Lung (tissue), 12 donors: ENCODE results near the gene SLC37A1. TPM values are rescaled to one million over a fixed set of nuclear protein-coding genes. Genes with fewer than 3 reads are reported as not detected.

Experiments used
- ATAC-seq: fragments of 200-7000 bp; cut with Tn5 transposase; one replicate; pipeline ENCODE4 v1.9.1; 2020; ENCODE audit warnings: moderate number of reproducible peaks; ENCODE audit not compliant: insufficient read depth, low FRiP score
- DNase-seq, 3 donors: peaks; one replicate each; pipeline ENCODE4 v3.0.0-alpha.2; 2013 to 2017
- H3K27ac ChIP-seq, 2 donors: one replicate each; pipeline ENCODE4 v1.5.1; 2013; ENCODE audit warnings: mild to moderate bottlenecking in 2 of 2, moderate library complexity in 2 of 2, control low read depth in 1 of 2, inconsistent platforms in 1 of 2, low read depth in 1 of 2, low read length in 1 of 2
- H3K27me3 ChIP-seq, 3 donors: one replicate each; pipeline ENCODE4 v1.5.1; 2013; ENCODE audit warnings: low read length in 2 of 3; ENCODE audit not compliant: control insufficient read depth in 3 of 3, insufficient read depth in 3 of 3
- H3K36me3 ChIP-seq, 4 donors: one replicate each; pipeline ENCODE4 v1.5.1; 2013; ENCODE audit warnings: low read length in 4 of 4, mild to moderate bottlenecking in 1 of 4, moderate library complexity in 1 of 4; ENCODE audit not compliant: control insufficient read depth in 4 of 4, insufficient read depth in 4 of 4
- H3K4me1 ChIP-seq, 5 donors: one replicate each; pipeline ENCODE4 v1.5.1; 2013; ENCODE audit warnings: low read length in 5 of 5, mild to moderate bottlenecking in 2 of 5, moderate library complexity in 1 of 5; ENCODE audit not compliant: control insufficient read depth in 5 of 5, insufficient read depth in 5 of 5
- H3K4me3 ChIP-seq: one replicate; pipeline ENCODE4 v1.5.1; 2013; ENCODE audit warnings: mild to moderate bottlenecking, control low read depth, moderate library complexity
- H3K9ac ChIP-seq, 2 donors: one replicate each; pipeline ENCODE4 v1.5.1; 2013; ENCODE audit warnings: low read length in 2 of 2, control low read depth in 1 of 2; ENCODE audit not compliant: insufficient read depth in 1 of 2
- H3K9me3 ChIP-seq, 4 donors: one replicate each; pipeline ENCODE4 v1.5.1; 2013; ENCODE audit warnings: low read length in 3 of 4, mild to moderate bottlenecking in 1 of 4, moderate library complexity in 1 of 4; ENCODE audit not compliant: control insufficient read depth in 4 of 4, insufficient read depth in 3 of 4
- CTCF ChIP-seq: IDR thresholded peaks from 2 replicates; pipeline ENCODE4 v1.5.1; 2012; ENCODE audit warnings: mild to moderate bottlenecking; ENCODE audit errors: control extremely low read depth, extremely low read depth
- WGBS, 2 donors: extraction: QIAGEN DNeasy Blood & Tissue Kit; methylation state at CpG; one replicate each; pipeline ENCODE4 v1.1.7; 2013; 5-methylcytosine and 5-hydroxymethylcytosine counted together
- polyA plus RNA-seq, 2 donors: library from polyadenylated mRNA; stranded (reverse); fragments of 200-250 nt; gene quantifications; one replicate each; pipeline ENCODE4 v1.2.1, GENCODE V29; 2013
- total RNA-seq, 2 donors: library from RNA; depleted of rRNA in 1 of 2; stranded (reverse); fragments of >200 nt in 1 of 2; gene quantifications; one replicate each; pipeline ENCODE4 v1.2.1, GENCODE V29; 2014 to 2021
- donor health status: control.
- donor health status: control.
- donor health status: Bipolar disorder and iron deficiency.
- donor health status: healthy.
- donor health status: DM: yes; HTN: yes; CAD: no.

SLC37A1 gene
- total and polyA plus RNA-seq, 4 donors = 13.3 to 29.5 (median 19.6) TPM

GRCh38 chr21:42512346-42513034 is 1.2 kb upstream of the SLC37A1 start:
- Histone ChIP-seq H3K9me3 (no peaks in the 10 kb centered on the region), H3K4me3 (no peak overlapping the region), H3K36me3 (no peaks in the 10 kb centered on the region), H3K27me3 (no peaks in the 10 kb centered on the region), H3K9ac (no peak overlapping the region), H3K27ac (no peak overlapping the region), H3K4me1 (peaks cover 5 to 19% (median 7%) of the 10 kb centered on the region in 5 donors)
- no peak for TF ChIP-seq CTCF
- no peak for ATAC-seq
- WGBS, 2 donors = 90 to 94% methylated on average over 16 of the region's 16 CpGs
- DNase-seq = no peak

- no peaks in the 10 kb centered on the region for H3K9me3 ChIP-seq
- H3K27me3 ChIP-seq = no peaks in the 10 kb centered on the region
- H3K9ac ChIP-seq = peak overlapping the region; percentile 18 to 29
- TF ChIP-seq CTCF = no peak
- peaks cover 0 to 9% (median 6%) of the 10 kb centered on the region in 4 donors for H3K36me3 ChIP-seq
- peaks cover 6 to 19% (median 7%) of the 10 kb centered on the region in 5 donors for H3K4me1 ChIP-seq
- peak overlapping the region; percentile 28 to 88 for H3K27ac ChIP-seq
- DNase-seq (peak; percentile 33 to 58 (median 36)), ATAC-seq (peak; percentile 64)
- H3K4me3 ChIP-seq = peak overlapping the region; percentile 74
- WGBS, 2 donors = 1% methylated on average over 68 to 77 of the region's 77 CpGs
These were observed 582 bp downstream of the SLC37A1 start for GRCh38 chr21:42513985-42514882.

GRCh38 chr21:42514883-42515228 is 1.2 kb downstream of the SLC37A1 start:
- Histone ChIP-seq H3K27me3 (no peaks in the 10 kb centered on the region), H3K27ac (peak overlapping the region in 1 of 2 donors; percentile 88), H3K9ac (no peak overlapping the region), H3K4me1 (peaks cover 0 to 13% (median 7%) of the 10 kb centered on the region in 5 donors), H3K9me3 (no peaks in the 10 kb centered on the region), H3K4me3 (peak overlapping the region; percentile 74), H3K36me3 (peaks cover 0 to 10% (median 7%) of the 10 kb centered on the region in 4 donors)
- no peak for ATAC-seq
- 19 to 23% methylated on average over 5 of the region's 5 CpGs for WGBS, 2 donors
- no peak for TF ChIP-seq CTCF
- no peak for DNase-seq
